ENCODE results near the gene TBCC.
"Not testable (repeated sequence)": the region's sequence is repeated elsewhere in the genome, so short reads cannot be mapped to it uniquely, and the experiment has no call there.

The TBCC gene

DNA sequence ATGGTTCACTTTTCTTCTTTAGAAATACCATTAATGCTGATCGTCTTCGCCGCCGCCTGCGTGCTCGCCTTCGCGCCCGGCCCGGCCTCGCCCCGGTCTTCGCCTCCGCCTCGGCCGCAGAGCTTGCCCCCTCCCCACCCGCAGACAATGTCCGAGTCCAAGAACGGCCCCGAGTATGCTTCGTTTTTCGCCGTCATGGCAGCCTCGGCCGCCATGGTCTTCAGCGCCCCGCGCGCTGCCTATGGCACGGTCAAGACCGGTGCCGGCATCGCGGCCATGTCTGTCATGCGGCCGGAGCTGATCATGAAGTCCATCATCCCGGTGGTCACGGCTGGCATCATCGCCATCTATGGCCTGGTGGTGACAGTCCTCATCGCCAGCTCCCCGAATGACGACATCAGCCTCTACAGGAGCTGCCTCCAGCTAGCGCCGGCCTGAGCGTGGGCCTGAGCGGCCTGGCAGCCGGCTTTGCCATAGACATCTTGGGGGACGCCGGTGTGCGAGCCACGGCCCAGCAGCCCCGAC, 18.8 kb downstream of the TBCC start:
- no peak for DNase-seq

DNA sequence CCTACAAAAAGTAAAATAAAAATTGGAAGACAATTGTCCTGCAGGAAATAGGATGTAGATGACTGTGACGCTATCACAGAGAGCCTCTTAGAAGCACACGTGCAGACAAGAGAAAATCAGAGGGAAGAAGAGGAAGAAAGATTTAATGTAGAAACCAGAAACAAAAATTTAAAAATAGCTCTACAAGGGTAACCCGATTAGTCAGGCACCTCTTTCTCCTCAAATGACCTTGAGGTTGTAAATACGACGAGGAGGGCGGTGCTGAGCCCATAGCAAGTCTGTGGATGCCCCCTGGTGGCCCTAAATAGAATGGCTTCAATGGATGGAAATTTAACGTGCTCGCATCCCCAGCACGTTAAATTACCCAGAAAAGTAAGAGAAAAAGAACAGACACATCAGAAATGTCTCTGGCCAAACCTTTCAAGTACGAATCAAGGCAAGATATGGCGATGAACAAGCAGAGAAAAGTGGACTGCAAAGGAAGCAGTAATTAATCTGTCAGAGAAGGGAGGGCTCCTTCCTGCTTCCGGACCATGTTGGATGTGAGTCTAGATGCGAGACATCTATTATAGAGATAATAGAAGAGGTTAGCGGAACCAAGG, 19.3 kb downstream of the TBCC start:
- DNase-seq: peak; percentile 59

DNA sequence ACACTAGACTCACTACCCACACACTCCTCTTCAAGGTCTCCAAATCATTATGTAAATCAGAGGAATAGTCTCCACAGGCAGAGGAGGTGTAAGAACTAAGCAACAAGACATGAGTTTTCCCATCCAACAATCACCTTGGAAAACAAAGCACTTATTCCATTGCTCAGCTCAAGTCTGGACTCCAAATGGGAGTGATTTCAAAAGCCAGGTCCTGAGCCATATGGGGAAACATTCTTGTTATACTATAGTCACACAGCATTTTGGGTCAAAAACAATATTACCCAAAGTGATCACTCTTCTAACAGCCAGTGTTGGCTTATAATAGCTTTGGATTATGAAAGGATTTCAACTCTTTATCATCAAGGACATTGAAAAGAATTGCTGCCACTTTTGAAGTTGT, 19.9 kb downstream of the TBCC start:
- no peak for DNase-seq

DNA sequence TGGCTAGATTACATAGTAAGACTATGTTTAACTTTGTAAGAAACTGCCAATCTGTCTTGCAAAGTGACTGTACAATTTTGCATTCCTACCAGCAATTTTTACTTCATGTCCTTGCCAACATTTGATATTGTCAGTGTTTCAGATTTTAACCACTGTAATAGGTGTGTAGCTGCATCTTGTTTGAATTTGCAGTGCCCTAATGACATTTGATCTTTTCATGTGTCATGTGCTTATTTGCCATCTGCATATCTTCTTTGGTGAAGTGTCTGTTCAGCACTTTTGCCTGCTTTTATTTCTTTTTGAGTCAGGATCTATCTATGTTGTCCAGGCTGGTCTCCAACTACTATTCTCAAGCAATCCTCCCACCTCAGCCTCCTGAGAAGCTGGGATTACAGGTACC, 21.1 kb downstream of the TBCC start:
- no peak for DNase-seq

DNA sequence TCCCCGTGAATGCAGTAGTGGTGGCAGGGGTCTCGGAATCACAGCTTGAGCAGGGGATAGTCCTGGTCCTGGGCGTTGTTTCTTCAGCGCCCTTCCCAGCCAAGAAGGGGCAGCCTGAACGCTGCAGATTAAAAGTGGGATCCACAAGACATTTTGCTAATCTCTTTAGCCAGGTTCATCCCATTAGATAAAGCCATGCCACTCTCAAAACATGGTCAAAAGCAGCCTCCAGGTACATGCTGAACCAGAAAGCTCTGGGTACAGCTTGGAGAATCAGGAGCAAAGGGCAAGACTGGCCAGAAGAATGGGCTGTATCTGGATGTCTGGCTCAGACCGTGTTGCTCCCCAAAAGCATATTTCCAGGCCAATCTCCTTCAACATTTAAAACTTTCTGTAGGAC, 23.4 kb downstream of the TBCC start, which contains the start of gene PRPH2:
Gene PRPH2, minus strand, starts transcription at position 101 of the 400 bp plus-strand sequence. CDS start 263 bp downstream, outside the sequence.
- DNase-seq: no peak

DNA sequence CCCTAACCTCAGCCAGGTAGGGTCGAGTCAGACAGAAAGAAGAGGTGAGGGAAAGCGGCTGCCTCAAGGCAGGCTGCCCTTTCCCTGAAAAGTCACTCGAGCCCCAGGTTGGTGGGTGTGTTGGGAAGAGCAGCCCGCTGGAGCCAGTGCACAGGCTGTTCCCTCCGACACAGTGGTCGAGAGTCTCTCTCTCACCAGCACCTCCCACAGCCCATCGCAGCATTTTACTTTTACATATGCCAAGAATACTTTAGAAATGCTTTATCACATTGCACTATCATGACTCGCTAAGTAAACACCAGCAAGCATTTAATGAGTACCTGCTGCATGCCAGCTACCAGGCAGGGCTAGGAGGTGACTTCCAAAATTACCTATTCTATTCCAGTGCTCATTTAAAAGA, 25.2 kb downstream of the TBCC start:
- DNase-seq: no peak

DNA sequence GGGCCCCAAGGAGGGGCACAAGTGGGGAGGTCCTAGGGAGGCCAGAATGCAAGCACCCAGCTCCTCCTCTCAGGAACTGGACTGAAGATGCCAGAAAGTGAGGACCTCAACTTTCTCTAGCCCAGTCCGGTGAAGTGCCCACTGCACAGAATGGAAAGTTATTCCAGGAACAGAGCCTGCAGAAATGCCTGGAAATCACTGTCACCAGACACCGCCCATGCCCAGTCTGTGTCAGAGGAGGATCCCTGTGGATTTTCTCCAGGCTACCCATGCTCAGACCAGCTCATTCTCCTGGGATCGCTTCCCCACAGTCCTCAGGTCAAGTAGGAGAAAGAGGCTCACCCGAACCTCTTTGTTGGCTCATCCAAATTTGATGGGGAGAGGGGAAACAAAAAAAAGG, 30.0 kb downstream of the TBCC start:
- no peak for DNase-seq

DNA sequence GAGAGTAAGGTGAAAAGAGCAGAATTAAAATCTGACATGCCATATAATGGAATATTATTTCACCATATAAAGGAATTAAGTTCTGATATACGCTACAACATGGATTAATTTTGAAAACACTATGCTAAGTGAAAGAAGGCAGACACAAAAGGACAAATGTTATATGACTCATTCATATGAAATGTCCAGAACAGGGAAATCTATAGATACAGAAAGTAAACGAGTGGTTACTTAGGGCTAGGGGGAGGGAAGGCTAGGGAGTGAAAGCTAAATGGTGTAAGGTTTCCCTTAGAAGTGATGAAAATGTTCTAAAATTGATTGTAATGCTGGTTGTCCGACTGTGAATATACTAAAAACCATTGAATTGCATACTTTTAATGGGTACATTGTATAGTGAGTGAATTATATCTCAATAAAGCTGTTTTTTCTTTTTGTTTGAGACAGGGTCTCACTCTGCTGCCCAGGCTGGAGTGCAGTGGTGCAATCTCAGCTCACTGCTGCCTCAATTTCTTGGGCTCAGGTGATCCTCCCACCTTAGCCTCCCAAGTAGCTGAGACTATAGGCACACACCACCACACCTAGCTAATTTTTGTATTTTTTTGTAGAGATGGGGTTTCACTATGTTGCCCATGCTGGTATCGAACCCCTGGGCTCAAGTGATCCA, 31.7 kb downstream of the TBCC start:
- no peak for DNase-seq

DNA sequence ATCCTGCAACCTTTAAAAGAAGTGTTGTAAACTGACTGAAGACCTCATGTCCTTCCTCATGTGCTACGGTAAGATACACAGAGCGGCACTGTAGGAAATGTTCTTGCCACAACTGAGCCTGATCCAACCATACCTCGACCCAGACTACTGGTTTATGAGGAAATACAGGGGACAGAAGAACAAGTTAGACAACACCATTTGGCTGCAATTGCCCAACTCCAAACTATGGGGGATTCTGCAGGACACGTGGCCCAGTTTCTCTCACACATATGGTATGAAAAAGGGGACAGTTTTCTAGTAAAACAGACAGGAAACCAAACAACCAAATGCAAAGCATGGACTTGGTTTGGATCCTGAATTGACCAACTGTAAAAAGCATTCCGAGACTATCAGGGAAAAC, 34.0 kb downstream of the TBCC start:
- no peak for DNase-seq

DNA sequence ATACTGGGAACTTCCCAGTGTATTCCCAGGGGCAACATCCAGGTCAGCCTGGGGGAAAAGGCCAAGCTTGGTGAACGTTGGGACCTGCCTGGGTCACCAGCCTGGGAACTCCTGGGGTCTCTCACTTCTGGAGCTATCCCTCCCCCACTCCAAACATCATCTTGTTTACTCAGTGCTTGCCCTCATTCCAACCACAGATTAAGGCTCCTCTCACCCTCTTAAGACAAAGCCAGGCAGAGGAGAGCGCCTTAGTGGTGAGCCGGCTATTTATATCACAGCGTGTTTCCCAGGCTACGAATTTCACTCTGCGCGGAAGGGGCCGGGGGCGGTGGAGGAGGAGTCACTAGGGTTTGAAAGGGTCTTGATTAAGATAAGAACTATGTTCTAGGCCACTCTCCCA, 35.6 kb downstream of the TBCC start:
- no peak for DNase-seq

DNA sequence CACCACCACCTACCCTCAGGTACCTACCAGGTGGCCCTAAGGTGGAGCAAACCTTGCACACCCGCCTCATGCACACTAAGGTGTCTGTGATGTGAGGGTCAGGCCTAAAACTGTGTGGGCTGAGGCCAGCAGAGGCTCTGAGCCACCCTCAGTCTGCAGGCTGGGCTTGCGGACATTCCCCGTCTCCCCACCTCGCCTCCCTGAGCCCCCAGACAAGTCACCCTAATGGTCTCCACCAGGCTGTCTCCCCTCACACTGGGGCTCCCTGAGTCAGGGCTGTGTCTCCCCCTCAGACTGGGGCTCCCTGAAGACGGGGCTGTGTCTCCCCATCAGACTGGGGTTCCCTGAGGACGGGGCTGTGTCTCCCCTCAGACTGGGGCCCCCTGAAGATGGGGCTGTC, 36.0 kb downstream of the TBCC start:
- DNase-seq: no peak

DNA sequence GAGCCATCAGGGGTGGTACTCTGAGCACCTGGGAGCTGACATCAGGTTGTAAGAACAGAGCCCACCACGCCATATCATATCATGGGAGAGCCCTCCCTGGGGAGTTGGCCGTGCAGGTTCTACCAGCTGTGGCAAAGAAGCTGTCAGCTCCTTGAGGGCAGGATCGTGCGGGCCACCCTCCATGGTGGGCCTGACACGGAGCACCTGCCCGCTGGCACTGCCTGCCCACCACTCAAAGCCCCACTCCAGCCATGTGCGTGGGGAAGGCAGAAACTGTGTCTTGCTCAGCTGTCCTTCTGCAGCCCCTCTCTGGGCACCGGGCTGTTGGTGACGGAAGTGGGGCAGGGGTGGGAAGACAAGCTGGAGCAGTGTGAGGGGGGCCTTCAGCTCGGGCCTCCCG, 37.8 kb downstream of the TBCC start:
- no peak for DNase-seq

DNA sequence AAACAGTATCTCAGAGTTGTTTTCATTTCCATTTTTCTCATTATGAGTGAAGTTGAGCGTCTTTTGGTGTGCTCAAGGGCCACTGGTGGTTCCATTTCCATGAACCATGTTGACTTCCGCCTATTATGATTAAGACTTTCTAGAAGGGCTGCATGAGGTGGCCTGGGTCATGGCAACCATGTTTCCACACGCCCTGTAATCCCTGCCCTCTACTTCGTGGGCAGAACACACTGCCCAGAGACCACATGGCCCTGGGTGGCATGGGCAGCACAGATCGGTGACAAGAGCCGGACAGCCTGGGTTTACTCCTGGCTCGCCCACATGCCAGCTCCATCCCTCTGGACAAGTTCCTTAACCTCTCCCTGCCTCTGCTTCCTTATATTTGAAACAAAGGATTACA, 38.3 kb downstream of the TBCC start:
- no peak for DNase-seq

DNA sequence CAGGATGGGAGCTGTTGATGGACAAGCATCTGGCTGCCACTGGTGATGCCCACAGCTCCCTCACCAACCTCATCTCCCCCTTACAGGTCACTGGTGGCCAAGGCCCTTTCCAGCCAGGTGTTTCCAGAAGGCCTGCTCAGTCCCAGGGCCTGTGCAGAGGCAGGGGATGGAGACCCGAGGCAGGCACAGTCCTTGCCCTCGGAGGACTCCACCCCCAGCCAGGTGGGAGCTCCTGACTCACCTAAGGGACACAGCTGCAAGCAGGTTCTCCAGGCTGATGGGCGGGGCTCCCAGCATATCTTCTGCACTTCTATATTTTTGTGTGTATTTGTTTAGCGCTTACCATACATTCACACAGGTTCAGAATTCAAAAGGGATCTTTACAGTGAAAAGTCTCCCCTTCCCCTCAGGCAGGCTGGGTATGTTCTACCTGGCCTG, 40.9 kb downstream of the TBCC start:
- no peak for DNase-seq

DNA sequence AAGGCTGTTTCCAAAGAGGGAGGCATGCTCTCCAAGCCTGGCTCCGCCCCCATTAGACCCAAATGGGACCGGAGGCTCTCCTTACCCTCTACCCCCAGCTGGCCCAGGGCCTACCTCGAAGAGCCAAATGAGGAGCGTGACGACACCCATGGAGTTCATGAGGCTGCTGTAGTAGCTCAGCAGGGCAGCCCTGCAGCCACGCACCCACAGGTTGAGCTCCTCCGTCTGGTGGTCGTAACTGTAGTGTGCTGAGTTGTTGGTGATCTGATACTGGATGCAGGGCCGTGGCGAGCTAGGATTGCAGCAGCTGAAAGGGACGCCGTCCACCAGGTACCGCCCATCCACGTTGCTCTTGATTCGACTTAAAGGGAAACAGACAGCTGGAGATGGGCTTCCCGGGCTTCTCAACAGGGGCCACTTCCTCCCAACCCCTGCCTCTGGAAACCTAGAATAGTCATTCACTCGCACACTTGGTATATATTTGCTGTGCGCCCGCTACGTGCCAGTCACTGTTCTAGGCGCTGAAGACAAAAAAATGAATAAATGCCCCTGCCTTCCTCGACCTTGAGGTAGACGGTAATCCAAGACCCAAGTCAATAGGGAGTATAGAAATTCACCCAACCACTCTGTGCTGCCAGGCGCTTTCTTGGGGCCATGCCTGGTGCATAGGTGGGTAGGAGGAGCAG, 41.5 kb downstream of the TBCC start:
- no peak for DNase-seq

DNA sequence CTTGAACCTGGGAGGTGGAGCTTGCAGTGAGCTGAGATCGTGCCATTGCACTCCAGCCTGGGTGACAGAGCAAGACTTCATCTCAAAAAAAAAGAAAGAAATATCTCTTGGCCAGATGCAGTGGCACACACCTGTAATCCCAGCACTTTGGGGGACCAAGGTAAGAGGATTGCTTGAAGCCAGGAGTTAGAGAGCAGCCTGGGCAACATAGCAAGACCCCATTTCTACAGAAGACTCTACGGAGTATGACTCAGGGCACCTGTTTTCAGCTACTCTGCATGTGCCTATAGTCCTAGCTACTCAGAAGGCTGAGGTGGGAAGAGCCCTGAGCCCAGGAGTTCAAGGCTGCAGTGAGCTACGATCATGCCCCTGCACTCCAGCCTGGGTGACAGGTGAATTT, 43.1 kb downstream of the TBCC start:
- DNase-seq: not testable (repeated sequence)

DNA sequence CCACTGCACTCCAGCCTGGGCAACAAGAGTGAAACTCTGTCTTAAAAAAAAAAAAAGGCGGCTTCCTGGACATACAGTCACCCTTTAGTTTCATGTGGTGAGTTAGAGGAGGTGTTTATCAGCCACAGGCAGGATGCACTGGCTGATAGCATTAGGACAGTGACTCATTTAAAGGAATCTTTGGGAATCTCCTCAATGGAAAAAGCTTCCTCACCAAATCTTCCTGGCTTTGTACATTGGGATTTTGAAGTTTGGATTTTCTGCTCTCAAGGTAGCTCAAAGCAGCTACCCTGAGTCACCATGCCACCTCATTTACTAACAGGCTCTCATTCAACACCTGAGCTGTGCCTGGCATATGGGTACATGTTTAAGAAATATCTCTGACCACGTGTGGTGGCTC, 43.7 kb downstream of the TBCC start:
- no peak for DNase-seq

DNA sequence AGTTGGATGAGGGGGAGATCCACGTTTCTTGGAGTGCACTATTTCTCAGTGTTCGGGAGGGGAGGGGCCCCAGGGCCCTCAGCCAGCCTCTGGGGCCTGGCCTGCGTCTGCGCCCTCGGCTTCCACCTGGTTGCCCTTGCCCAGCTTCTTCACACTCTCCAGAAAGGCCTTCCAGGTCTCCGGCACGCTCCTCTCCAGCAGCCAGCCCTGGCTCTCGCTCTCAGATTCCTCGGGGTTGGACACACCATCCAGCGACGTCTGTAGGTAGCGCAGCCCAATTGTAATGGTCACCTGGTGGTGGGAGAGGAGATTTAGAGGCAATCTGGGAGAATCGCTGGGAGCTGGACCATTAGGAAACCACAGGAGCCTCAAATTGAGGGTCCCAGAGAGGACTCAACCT, 47.7 kb downstream of the TBCC start:
- no peak for DNase-seq

DNA sequence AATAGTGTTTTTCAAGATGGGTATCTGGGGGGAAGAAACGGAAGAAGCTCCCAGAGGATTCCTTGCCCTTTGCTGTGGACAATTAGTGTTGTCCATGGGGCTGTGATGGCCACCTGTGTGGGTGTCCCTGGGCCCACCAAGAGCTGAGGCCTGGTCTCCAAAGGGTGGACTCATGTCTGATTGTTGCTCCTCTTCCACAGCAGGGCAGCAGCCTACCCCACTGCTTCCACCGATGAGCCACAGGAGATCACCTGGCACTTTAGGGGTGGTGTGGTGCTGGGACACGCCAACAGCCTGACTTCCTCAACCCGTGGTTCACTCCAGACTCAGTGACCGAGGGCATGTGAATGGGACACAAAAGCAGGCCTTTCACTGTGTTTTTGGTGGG, 48.6 kb downstream of the TBCC start:
- DNase-seq: no peak

DNA sequence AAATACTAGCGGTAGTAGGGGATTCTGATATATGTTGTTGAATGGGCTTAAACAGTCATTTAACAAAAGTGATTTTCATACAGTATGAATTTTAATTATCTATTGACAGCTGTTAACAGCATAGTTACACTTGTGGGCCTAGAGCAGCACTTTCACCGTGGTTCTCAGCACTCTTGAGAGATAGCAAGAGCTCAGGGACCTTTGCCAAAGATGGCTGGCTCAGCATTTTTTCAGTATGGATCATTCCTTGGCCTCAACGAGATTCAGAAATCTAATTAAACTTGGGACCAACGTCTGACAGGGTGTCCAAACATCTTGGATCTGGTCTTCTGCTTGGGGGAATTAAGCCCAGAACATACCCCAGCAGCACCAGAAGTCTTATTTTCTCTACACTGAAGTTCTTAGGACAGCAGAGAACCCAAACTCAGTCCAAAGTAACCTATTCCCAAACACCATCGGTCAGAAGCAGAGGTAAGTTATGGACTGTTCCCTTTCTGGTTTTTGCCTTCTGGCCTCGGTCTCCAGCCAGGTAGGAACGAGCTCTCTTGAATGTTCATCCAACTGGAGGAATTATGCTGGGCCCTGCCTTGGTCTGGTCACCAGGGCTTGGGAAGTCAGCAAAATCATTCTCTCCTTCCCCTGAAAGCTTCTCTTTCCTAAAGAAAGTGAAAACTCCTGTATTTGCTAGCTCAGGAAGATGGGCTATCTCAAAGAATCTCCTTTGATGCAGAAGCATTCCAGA, 49.2 kb downstream of the TBCC start:
- DNase-seq: no peak

DNA sequence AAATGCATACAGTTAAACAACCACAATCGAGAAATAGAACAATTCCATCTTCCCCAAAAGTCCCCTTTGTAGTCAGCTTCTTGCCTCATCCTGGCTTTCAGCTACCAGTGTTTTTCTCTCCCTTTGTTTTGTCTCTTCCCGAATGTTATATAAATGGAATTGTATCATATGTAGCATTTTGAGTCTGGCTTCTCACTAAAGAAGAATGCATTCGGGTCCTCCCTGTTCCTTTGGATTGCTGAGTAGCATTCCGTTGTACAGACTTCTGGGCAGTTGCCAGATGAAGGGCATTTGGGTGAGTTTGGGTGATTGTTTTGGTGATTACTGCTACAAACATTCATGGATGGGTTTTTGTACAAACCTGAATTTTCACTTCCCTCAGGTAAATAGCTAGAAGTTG, 51.3 kb downstream of the TBCC start:
- DNase-seq: no peak
